HPDE6-E6E7 (cell line): Measurements from ENCODE around the gene NKD1.

Experiments
- DNase-seq: peaks from one replicate; pipeline ENCODE4 v3.0.0; 2011; ENCODE audit warnings: missing footprints; ENCODE audit errors: extremely low spot score

The NKD1 gene

GRCh38 chr16:50558913-50559312 is 10.7 kb downstream of the NKD1 start:
- DNase-seq, result no peak

- DNase-seq, result no peak
Measured at GRCh38 chr16:50559342-50559741, 11.1 kb downstream of the NKD1 start.

- no peak for DNase-seq
Measured at GRCh38 chr16:50559804-50560514, 11.8 kb downstream of the NKD1 start.

- DNase-seq, result no peak
Measured at GRCh38 chr16:50560903-50561863, 13.0 kb downstream of the NKD1 start.

GRCh38 chr16:50562657-50563056 is 14.5 kb downstream of the NKD1 start:
- no peak for DNase-seq

- no peak for DNase-seq
Measured at GRCh38 chr16:50563989-50564388, 15.8 kb downstream of the NKD1 start.

GRCh38 chr16:50565428-50565827 is 17.2 kb downstream of the NKD1 start:
- DNase-seq, result no peak

GRCh38 chr16:50566014-50566962 is 18.1 kb downstream of the NKD1 start:
- no peak for DNase-seq

- DNase-seq, result no peak
Measured at GRCh38 chr16:50567651-50568050, 19.5 kb downstream of the NKD1 start.

- DNase-seq, result no peak
Measured at GRCh38 chr16:50568187-50568815, 20.1 kb downstream of the NKD1 start.

GRCh38 chr16:50570354-50570753 is 22.2 kb downstream of the NKD1 start:
- DNase-seq, result no peak

GRCh38 chr16:50570808-50571598 is 22.8 kb downstream of the NKD1 start:
- DNase-seq, result no peak

GRCh38 chr16:50571786-50572185 is 23.6 kb downstream of the NKD1 start:
- DNase-seq, result no peak

GRCh38 chr16:50572700-50573099 is 24.5 kb downstream of the NKD1 start:
- no peak for DNase-seq

- no peak for DNase-seq
Measured at GRCh38 chr16:50573279-50573678, 25.1 kb downstream of the NKD1 start.

GRCh38 chr16:50573947-50574744 is 25.9 kb downstream of the NKD1 start:
- DNase-seq, result no peak

- DNase-seq, result no peak
Measured at GRCh38 chr16:50574745-50575136, 26.5 kb downstream of the NKD1 start.

- DNase-seq, result no peak
Measured at GRCh38 chr16:50575743-50576142, 27.5 kb downstream of the NKD1 start.

- DNase-seq, result no peak
Measured at GRCh38 chr16:50576403-50577113, 28.4 kb downstream of the NKD1 start.
